DOHH2 (cell line): ENCODE measurements around the gene GNG8.

Experiments used
- EZH2phosphoT487 ChIP-seq: fragments of 200-600 bp; sonication (generic); IDR thresholded peaks from 2 replicates; pipeline ENCODE4 v1.6.1; 2017; ENCODE audit warnings: borderline replicate concordance, mild to moderate bottlenecking, antibody characterized with exemption, low read length, moderate library complexity, mixed read lengths
- TF ChIP-seq, protein P1 (sequence below): fragments of 200-600 bp; sonication (generic); IDR thresholded peaks from one replicate; pipeline ENCODE4 v1.5.1; 2014; ENCODE audit warnings: antibody characterized with exemption, mild to moderate bottlenecking, low read depth, low read length; ENCODE audit not compliant: poor library complexity, severe bottlenecking

GRCh38 chr19:46620716-46621115 lies 15.3 kb downstream of the GNG8 start:
- TF ChIP-seq, protein P1, sequence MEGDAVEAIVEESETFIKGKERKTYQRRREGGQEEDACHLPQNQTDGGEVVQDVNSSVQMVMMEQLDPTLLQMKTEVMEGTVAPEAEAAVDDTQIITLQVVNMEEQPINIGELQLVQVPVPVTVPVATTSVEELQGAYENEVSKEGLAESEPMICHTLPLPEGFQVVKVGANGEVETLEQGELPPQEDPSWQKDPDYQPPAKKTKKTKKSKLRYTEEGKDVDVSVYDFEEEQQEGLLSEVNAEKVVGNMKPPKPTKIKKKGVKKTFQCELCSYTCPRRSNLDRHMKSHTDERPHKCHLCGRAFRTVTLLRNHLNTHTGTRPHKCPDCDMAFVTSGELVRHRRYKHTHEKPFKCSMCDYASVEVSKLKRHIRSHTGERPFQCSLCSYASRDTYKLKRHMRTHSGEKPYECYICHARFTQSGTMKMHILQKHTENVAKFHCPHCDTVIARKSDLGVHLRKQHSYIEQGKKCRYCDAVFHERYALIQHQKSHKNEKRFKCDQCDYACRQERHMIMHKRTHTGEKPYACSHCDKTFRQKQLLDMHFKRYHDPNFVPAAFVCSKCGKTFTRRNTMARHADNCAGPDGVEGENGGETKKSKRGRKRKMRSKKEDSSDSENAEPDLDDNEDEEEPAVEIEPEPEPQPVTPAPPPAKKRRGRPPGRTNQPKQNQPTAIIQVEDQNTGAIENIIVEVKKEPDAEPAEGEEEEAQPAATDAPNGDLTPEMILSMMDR: no peak
- no peak for TF ChIP-seq EZH2phosphoT487
